Panc1 (cell line): Measurements from ENCODE around the gene LRRC23. TPM values are rescaled to one million over a fixed set of nuclear protein-coding genes. Genes with fewer than 3 reads are reported as not detected.

Experiments used
- ATAC-seq: fragments of 200-7000 bp; cut with Tn5 transposase; 2 replicates; pipeline ENCODE4 v1.9.1; 2020; ENCODE audit warnings: mild to moderate bottlenecking, moderate library complexity
- BruUV-seq: library from RNA; stranded (reverse); fragments of 400-500 nt; replicated peaks from 2 replicates; lab custom pipeline; 2021; lab: Mats Ljungman, UMichigan
- CTCF ChIA-PET: fragments of 300-600 bp; sonication (Branson Sonifier 250); formaldehyde crosslinking; loops from one replicate; lab custom pipeline; 2022; ENCODE audit warnings: antibody characterized with exemption; lab: Charles Lee
- POLR2A ChIA-PET: fragments of 300-600 bp; sonication (Branson Sonifier 250); formaldehyde crosslinking; loops from one replicate; lab custom pipeline; 2022; ENCODE audit warnings: antibody characterized with exemption; lab: Charles Lee
- DNase-seq: peaks from one replicate; pipeline ENCODE4 v3.0.0-alpha.2; 2010; ENCODE audit warnings: low read depth, low spot score
- H3K27ac ChIP-seq: 2 replicates; pipeline ENCODE4 v1.5.1; 2011; ENCODE audit warnings: mild to moderate bottlenecking, low read length, inconsistent platforms
- H3K27me3 ChIP-seq: fragments of 200-500 bp; sonication (Bioruptor generic); 2 replicates; pipeline ENCODE4 v1.6.0; 2014; ENCODE audit warnings: low read length, inconsistent platforms; ENCODE audit not compliant: control insufficient read depth, insufficient read depth
- H3K36me3 ChIP-seq: fragments of 200-500 bp; sonication (Bioruptor generic); 2 replicates; pipeline ENCODE4 v1.5.1; 2014; ENCODE audit warnings: inconsistent platforms, mild to moderate bottlenecking, low read length, moderate library complexity; ENCODE audit not compliant: control insufficient read depth, insufficient read depth
- H3K4me1 ChIP-seq: 2 replicates; pipeline ENCODE4 v1.5.1; 2011; ENCODE audit warnings: inconsistent platforms, mild to moderate bottlenecking, low read length, moderate library complexity; ENCODE audit not compliant: control insufficient read depth, insufficient read depth
- H3K4me3 ChIP-seq, 2 experiments: 2 replicates each; pipeline ENCODE4 v1.5.1; 2011 to 2012; ENCODE audit warnings: low read depth in 2 of 2, low read length in 2 of 2, mild to moderate bottlenecking in 2 of 2, inconsistent platforms in 1 of 2, moderate library complexity in 1 of 2
- H3K9me3 ChIP-seq: fragments of 200-500 bp; sonication (Bioruptor generic); 2 replicates; pipeline ENCODE4 v1.5.1; 2014; ENCODE audit warnings: low read depth, mild to moderate bottlenecking, inconsistent platforms, low read length, moderate library complexity; ENCODE audit not compliant: control insufficient read depth, insufficient read depth
- CTCF ChIP-seq: fragments of 450-650 bp; IDR thresholded peaks from 2 replicates; pipeline ENCODE4 v1.5.1; 2017; ENCODE audit warnings: mild to moderate bottlenecking
- POLR2AphosphoS5 ChIP-seq: IDR thresholded peaks from 2 replicates; pipeline ENCODE4 v1.6.1; 2012; ENCODE audit warnings: mild to moderate bottlenecking, low read depth, low read length, moderate library complexity
- REST ChIP-seq, 2 experiments: IDR thresholded peaks; 2 replicates each; pipeline ENCODE4 v1.6.1; 2011 to 2012; ENCODE audit warnings: low read depth in 2 of 2, control low read depth in 1 of 2, low read length in 1 of 2, mild to moderate bottlenecking in 1 of 2, moderate library complexity in 1 of 2; ENCODE audit not compliant: insufficient read depth in 1 of 2
- SIN3A ChIP-seq: IDR thresholded peaks from 2 replicates; pipeline ENCODE4 v1.6.1; 2012; ENCODE audit warnings: low read depth, mild to moderate bottlenecking, low read length, moderate library complexity, borderline replicate concordance; ENCODE audit not compliant: insufficient read depth
- TCF7L2 ChIP-seq: IDR thresholded peaks from 2 replicates; pipeline ENCODE4 v1.6.1; 2011; ENCODE audit warnings: mild to moderate bottlenecking, low read depth, low read length, inconsistent platforms
- in situ Hi-C: cut with HindIII; loops from 2 replicates; pipeline ENCODE4 v1.10.0; 2016; ENCODE audit warnings: low sequenced_read_pairs, low pct_unique_long_range_greater_than_20kb
- intact Hi-C: fragments of 100-400 bp; cut with micrococcal nuclease; formaldehyde crosslinking; loops from one replicate; pipeline ENCODE4 v1.10.0; 2022; ENCODE audit not compliant: unreplicated experiment
- total RNA-seq: library from RNA; stranded (reverse); gene quantifications from one replicate; pipeline ENCODE4 v1.2.1, GENCODE V29; 2021; ENCODE audit not compliant: unreplicated experiment

LRRC23 gene
- total RNA-seq, 1 experiment from 2014 or later = 6.5 TPM

- ATAC-seq (no peak), DNase-seq (no peak)
- Histone ChIP-seq H3K27me3 (no peaks in the 10 kb centered on the region), H3K9me3 (no peaks in the 10 kb centered on the region), H3K36me3 (no peaks in the 10 kb centered on the region), H3K4me3 (no peak overlapping the region), H3K27ac (no peak overlapping the region), H3K4me1 (0 out of 2 replicates have a peak, but pooled peaks cover 4% of the 10 kb centered on the region)
- in situ Hi-C loops (no loop called here), intact Hi-C loops (no loop called here)
- ChIA-PET CTCF (interaction anchor here (1.0 kb wide), 1 partner anchor 247 kb away, joined by 8 read pairs; no protein-coding TSS in a partner anchor), POLR2A (interaction anchor here (0.7 kb wide), 1 partner anchor 23 kb away, joined by 8 read pairs; no protein-coding TSS in a partner anchor)
- TF ChIP-seq REST (IDR thresholded peaks at IDR 0.05; ENCODE audit: insufficient read depth in 1 of 2, low read depth in 2 of 2, low read length in 1 of 2) (no peak), SIN3A (no peak), CTCF (no peak), POLR2AphosphoS5 (no peak), TCF7L2 (no peak)
- no TSS peak for BruUV-seq
These were observed 10.3 kb upstream of the LRRC23 start for GRCh38 chr12:6894321-6894720.

- no TSS peak for BruUV-seq
- intact Hi-C loops (no loop called here), in situ Hi-C loops (no loop called here)
- no peak for TF ChIP-seq CTCF
- ChIA-PET CTCF (no interaction called here), POLR2A (no interaction called here)
- Histone ChIP-seq H3K27ac (no peak overlapping the region), H3K9me3 (no peaks in the 10 kb centered on the region), H3K27me3 (no peaks in the 10 kb centered on the region), H3K36me3 (no peaks in the 10 kb centered on the region), H3K4me1 (no peaks in the 10 kb centered on the region; the same call in 1 of the 2 replicates), H3K4me3 (no peak overlapping the region)
- ATAC-seq (no peak), DNase-seq (no peak)
These were observed 7.7 kb upstream of the LRRC23 start for GRCh38 chr12:6896846-6897435.
